ENCODE measurements around the gene ITLN2.
"Not testable (repeated sequence)": the region's sequence is repeated elsewhere in the genome, so short reads cannot be mapped to it uniquely, and the experiment has no call there.

Gene ITLN2

DNA sequence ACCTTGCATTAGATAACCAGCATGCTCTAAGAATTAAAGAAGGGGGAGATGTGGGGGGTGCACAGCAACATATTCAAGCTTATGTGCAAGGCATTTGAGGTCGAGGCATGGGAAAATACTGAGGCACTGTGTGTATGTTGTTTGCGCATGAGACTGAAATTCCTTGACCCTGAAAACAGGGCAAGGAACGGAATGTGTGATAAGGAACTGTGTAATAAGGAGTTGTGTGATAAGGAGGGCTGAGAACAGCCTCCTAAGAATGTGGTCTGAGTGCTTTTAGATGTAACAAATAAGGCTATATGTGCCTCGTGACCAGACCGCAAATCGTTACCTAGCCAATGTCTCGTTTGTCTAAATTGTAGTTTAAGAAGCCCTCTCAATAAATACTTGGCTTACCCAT, 43.2 kb downstream of the ITLN2 start:
- Histone ChIP-seq H3K9me3 (no peaks in the 10 kb centered on the region; the same call in 1 of the 2 replicates), H3K4me3 (ENCODE audit: low read depth, low read length) (no peak overlapping the region), H3K36me3 (no peaks in the 10 kb centered on the region), H3K27me3 (peaks cover 7% of the 10 kb centered on the region; the same call in 1 of the 2 replicates), H3K4me1 (no peaks in the 10 kb centered on the region)
- no peak for DNase-seq
- TF ChIP-seq, protein P1, sequence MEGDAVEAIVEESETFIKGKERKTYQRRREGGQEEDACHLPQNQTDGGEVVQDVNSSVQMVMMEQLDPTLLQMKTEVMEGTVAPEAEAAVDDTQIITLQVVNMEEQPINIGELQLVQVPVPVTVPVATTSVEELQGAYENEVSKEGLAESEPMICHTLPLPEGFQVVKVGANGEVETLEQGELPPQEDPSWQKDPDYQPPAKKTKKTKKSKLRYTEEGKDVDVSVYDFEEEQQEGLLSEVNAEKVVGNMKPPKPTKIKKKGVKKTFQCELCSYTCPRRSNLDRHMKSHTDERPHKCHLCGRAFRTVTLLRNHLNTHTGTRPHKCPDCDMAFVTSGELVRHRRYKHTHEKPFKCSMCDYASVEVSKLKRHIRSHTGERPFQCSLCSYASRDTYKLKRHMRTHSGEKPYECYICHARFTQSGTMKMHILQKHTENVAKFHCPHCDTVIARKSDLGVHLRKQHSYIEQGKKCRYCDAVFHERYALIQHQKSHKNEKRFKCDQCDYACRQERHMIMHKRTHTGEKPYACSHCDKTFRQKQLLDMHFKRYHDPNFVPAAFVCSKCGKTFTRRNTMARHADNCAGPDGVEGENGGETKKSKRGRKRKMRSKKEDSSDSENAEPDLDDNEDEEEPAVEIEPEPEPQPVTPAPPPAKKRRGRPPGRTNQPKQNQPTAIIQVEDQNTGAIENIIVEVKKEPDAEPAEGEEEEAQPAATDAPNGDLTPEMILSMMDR (IDR thresholded peaks at IDR 0.05; ENCODE audit: low read depth, low read length) = no peak

DNA sequence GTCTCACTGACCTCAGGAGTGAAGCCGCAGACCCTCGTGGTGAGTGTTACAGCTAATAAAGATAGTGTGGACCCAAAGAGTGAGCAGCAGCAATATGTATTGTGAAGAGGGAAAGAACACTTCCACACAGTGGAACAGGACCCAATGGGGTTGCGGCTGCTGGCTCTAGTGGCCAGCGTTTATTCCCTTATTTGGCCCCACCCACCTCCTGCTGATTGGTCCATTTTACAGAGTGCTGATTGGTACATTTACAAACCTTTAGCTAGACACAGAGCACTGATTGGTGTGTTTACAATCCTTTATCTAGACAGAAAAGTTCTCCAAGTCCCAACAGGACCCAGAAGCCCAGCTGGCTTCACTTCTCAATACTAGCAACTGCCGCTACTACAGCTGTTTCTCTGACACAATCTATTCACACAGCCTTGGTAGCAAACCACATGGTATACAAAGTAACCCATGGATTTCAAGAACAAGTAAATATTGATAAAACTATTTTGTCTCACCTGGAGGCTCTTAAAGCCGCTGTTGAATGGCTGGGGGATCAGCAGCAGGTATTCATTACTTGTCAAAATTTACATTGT, 44.3 kb downstream of the ITLN2 start:
- TF ChIP-seq, protein P1 (IDR thresholded peaks at IDR 0.05; ENCODE audit: low read depth, low read length) = no peak
- no peaks in the 10 kb centered on the region for H3K36me3 ChIP-seq
- H3K4me3 ChIP-seq (ENCODE audit: low read depth, low read length) = no peak overlapping the region
- no peaks in the 10 kb centered on the region for H3K4me1 ChIP-seq
- peaks cover 7% of the 10 kb centered on the region; the same call in 1 of the 2 replicates for H3K27me3 ChIP-seq
- no peak for DNase-seq
- H3K9me3 ChIP-seq = no peaks in the 10 kb centered on the region; the same call in 1 of the 2 replicates

DNA sequence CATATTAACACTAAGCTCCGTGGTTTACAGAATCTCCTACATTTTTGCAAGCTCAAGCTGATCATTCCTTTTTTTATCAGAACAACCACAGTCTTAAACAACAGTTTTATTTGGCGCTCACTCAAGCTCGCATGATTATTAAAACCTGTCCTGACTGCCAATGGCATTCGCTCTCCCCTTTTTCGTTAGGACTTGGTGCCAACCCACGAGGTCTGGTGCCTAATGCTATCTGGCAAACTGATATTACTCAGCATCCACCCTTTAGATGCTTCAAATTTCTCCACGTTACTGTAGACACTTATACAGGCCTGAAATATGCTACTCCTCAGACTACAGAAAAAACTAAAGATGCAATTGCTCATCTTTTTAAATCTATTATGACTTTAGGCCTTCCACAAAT, 46.6 kb downstream of the ITLN2 start:
- no peaks in the 10 kb centered on the region for H3K36me3 ChIP-seq
- H3K27me3 ChIP-seq = no peaks in the 10 kb centered on the region; the same call in 1 of the 2 replicates
- no peaks in the 10 kb centered on the region; the same call in 1 of the 2 replicates for H3K9me3 ChIP-seq
- DNase-seq = no peak
- H3K4me3 ChIP-seq (ENCODE audit: low read depth, low read length) = no peak overlapping the region
- H3K4me1 ChIP-seq = no peaks in the 10 kb centered on the region
- TF ChIP-seq, protein P1 (IDR thresholded peaks at IDR 0.05; ENCODE audit: low read depth, low read length) = no peak

DNA sequence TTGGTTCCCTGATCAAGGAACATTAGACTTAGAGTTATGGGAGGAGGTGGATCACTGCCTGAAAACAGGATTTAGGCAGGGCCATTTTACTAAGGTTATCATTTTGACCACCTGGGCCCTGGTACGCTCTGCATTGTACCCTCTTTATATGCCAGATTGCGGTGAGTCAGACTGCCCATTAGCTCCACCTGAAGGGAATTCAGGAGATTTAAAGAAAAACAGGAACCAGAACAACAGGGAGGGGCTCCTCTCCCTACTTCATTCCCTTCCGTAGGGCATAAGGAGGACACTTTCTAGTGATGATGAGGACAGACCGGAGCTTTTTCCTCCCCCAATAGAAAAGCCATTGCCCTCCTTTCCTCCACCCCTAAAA, 49.0 kb downstream of the ITLN2 start:
- Histone ChIP-seq H3K27me3 (no peaks in the 10 kb centered on the region; the same call in 1 of the 2 replicates), H3K36me3 (no peaks in the 10 kb centered on the region), H3K4me1 (no peaks in the 10 kb centered on the region), H3K4me3 (ENCODE audit: low read depth, low read length) (no peak overlapping the region), H3K9me3 (no peaks in the 10 kb centered on the region; the same call in 1 of the 2 replicates)
- TF ChIP-seq, protein P1 (IDR thresholded peaks at IDR 0.05; ENCODE audit: low read depth, low read length) = no peak
- DNase-seq = no peak

DNA sequence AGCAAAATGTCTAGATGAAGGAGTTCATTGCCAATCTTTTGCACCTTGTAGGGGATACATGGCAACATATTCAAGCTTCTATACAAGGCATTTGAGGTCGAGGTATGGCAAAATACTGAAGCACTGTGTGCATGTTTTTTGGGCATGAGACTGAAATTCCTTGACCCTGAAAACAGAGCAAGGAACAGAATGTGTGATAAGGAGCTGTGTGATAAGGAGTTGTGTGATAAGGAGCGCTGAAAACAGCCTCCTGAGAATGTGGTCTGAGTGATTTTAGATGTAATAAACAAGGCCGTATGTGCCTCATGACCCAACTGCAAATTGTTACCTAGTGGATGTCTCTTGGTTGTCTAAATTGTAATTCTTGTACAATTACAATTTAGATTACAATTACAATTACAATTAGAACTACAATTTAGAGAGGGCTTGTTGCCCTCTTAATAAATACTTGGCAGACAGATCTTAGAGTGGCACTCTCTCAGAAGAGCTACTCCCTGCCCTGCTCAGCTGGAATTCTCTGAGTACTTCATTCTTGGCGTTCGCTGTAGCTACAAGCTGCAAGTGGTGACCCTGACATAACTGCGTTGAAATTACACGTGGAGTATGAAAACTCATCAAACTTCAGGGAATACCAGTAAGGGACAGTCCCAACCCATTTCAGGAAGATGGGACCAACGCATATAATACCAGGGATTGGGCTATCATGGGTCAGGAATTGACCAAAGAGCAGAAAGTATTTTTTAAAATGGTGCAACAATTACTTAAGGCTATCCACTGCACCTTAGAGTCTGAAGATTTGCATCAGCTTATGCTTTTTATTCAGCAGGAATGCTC, 49.6 kb downstream of the ITLN2 start:
- no peaks in the 10 kb centered on the region; the same call in 1 of the 2 replicates for H3K27me3 ChIP-seq
- H3K36me3 ChIP-seq = no peaks in the 10 kb centered on the region
- no peaks in the 10 kb centered on the region for H3K4me1 ChIP-seq
- no peaks in the 10 kb centered on the region; the same call in 1 of the 2 replicates for H3K9me3 ChIP-seq
- no peak overlapping the region for H3K4me3 ChIP-seq (ENCODE audit: low read depth, low read length)
- TF ChIP-seq, protein P1 (IDR thresholded peaks at IDR 0.05; ENCODE audit: low read depth, low read length) = no peak
- DNase-seq = no peak

DNA sequence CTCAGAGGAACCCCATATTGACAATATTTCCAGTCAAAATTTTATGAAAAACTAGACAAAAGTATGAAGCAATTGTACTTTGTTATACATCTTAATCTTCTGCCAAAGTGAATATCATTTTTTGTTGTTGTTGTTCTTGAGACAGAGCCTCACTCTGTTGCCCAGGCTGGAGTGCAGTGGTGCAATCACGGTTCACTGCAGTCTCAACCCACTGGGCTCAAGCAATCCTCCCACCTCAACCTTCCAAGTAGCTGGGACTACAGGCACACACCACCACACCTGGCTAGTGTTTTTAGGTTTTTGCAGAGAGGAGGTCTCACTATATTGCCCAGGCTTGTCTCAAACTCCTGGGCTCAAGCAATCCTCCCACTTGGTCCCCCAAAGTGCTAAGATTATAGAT, 52.4 kb downstream of the ITLN2 start:
- H3K4me1 ChIP-seq; H3K9me3 ChIP-seq; H3K36me3 ChIP-seq; H3K27me3 ChIP-seq; H3K4me3 ChIP-seq (ENCODE audit: low read depth, low read length); DNase-seq: not testable (repeated sequence)

Measured in BE2C (cell line).